Measurements from ENCODE around the gene SMCO1.
"Not testable (repeated sequence)": the region's sequence is repeated elsewhere in the genome, so short reads cannot be mapped to it uniquely, and the experiment has no call there.

SMCO1 gene

GRCh38 chr3:196521291-196521690 is 6.1 kb upstream of the SMCO1 start:
- not testable (repeated sequence) for DNase-seq

GRCh38 chr3:196519718-196520082 is 4.6 kb upstream of the SMCO1 start:
- DNase-seq: peak; percentile 27

GRCh38 chr3:196518966-196519717 is 4.0 kb upstream of the SMCO1 start:
- no peak for DNase-seq

GRCh38 chr3:196517919-196518318 is 2.8 kb upstream of the SMCO1 start:
- DNase-seq: no peak

GRCh38 chr3:196517162-196517800 is 2.1 kb upstream of the SMCO1 start:
- DNase-seq: no peak

- DNase-seq: no peak
These were observed 813 bp downstream of the SMCO1 start for GRCh38 chr3:196514350-196514716.

GRCh38 chr3:196513697-196514349 is 1.3 kb downstream of the SMCO1 start:
- no peak for DNase-seq

- not testable (repeated sequence) for DNase-seq
These were observed 3.3 kb downstream of the SMCO1 start for GRCh38 chr3:196511646-196512425.

GRCh38 chr3:196511108-196511507 is 4.0 kb downstream of the SMCO1 start:
- not testable (repeated sequence) for DNase-seq

- no peak for DNase-seq
These were observed 8.5 kb downstream of the SMCO1 start for GRCh38 chr3:196506687-196507086.

GRCh38 chr3:196504556-196504955 is 10.6 kb downstream of the SMCO1 start:
- DNase-seq: no peak

GRCh38 chr3:196504077-196504398 is 11.1 kb downstream of the SMCO1 start:
- DNase-seq: not testable (repeated sequence)

GRCh38 chr3:196503196-196504076 is 11.7 kb downstream of the SMCO1 start, which contains the start of gene RNF168:
TSS of gene RNF168 (minus strand) at chr3:196503768. CDS start at chr3:196503173, 595 bp downstream.
- peak; percentile 93 for DNase-seq

- peak; percentile 67 for DNase-seq
These were observed 12.4 kb downstream of the SMCO1 start for GRCh38 chr3:196502775-196503195.

GRCh38 chr3:196501316-196502044 is 13.7 kb downstream of the SMCO1 start:
- no peak for DNase-seq

- DNase-seq: no peak
These were observed 15.2 kb downstream of the SMCO1 start for GRCh38 chr3:196499807-196500524.

GRCh38 chr3:196499061-196499460 is 16.1 kb downstream of the SMCO1 start:
- no peak for DNase-seq

GRCh38 chr3:196498297-196498696 is 16.8 kb downstream of the SMCO1 start:
- no peak for DNase-seq

- DNase-seq: no peak
These were observed 19.0 kb downstream of the SMCO1 start for GRCh38 chr3:196496183-196496582.

- no peak for DNase-seq
These were observed 21.9 kb downstream of the SMCO1 start for GRCh38 chr3:196493292-196493691.

Data from right kidney (tissue), 1 donor.